ENCODE results near the gene NRXN2.

The NRXN2 gene

DNA sequence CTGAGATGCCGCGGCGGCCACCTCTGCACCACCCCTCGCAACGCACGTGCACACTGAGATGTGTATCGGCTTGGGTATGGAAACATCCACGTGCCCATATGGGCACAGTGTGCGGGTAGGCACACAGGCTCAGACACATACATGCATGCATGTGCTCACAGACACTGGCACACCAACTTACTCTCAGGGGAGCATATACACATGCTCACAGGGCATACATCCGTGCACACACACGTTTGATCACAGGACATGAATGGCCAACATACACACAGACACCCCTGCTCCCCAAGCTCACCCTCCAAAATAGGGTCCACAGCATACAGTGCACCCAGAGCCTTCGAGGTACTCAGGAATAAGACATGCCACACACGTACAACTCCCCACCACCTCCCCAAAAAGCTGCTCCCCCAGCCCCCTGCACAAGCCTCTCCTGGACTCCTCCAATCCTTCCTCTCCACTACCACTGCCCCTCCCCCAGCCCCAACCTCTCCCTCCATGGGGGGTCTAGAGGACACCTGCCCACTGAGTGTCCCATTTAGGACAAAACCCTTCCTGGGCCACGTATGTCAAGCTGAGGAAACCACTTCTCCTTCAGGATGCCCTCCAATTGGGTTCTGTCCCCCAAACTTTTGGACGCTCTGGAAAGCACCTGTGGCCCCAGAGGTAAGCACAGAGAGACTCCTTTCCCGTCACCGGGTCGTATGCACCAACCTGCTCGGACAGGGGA is 78.9 kb downstream of the NRXN2 start:
- no CpG with 5 or more reads among the region's 19 CpGs for WGBS (ENCODE audit: extremely low coverage, insufficient coverage, low lambda C conversion rate)
- peaks cover 38% of the 10 kb centered on the region for H3K27me3 ChIP-seq (ENCODE audit: insufficient read depth, low read length, poor library complexity)
- no peak overlapping the region for H3K18ac ChIP-seq (ENCODE audit: low read length)

DNA sequence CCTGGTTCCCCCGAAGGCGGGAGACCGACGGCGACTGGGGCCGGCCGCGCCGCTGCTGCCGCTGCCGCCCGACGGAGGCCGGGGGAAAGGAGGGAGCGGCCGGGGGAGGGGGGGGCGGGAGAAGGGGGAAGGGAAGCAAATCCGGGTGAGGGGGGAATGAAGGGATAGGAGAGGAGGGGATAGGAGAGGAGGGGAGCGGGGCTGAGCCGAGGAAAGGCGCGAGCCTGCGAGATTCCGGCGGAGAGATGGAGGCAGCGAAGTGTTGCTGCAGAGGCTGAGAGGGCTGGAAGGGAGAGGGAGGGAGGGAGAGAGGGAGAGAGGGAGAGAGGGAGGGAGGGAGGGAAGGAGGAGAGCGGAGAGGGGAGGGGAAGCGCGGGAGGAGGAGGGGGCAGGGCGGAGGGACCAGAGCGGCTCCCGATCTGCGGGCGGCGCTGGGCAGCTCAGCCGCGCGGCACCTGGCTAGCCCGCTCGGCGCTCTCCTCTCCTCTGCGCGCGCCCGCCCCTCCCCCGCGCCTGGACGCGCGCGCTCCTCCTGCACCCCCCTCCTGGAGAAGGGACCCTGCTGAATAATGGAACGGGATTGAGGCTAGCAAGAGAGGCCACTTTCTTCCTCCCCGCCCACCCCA is 79.6 kb downstream of the NRXN2 start:
- Histone ChIP-seq H2BK5ac (ENCODE audit: low read length) (no peak overlapping the region), H3K27ac (ENCODE audit: low read depth, low read length) (no peak overlapping the region), H3K4me3 (ENCODE audit: low read length) (no peak overlapping the region), H3K4me2 (ENCODE audit: low read length) (no peak overlapping the region), H4K8ac (ENCODE audit: low read depth, low read length) (no peak overlapping the region), H3K9ac (ENCODE audit: low read length) (no peak overlapping the region), H3K4me1 (ENCODE audit: control insufficient read depth, low read depth, low read length) (peaks cover 3% of the 10 kb centered on the region), H3K4ac (ENCODE audit: low read depth, low read length) (no peak overlapping the region), H3K18ac (ENCODE audit: low read length) (no peak overlapping the region), H3K56ac (ENCODE audit: low read length) (peak overlapping the region; percentile 67), H3K27me3 (ENCODE audit: insufficient read depth, low read length, poor library complexity) (peaks cover 38% of the 10 kb centered on the region), H3K79me1 (ENCODE audit: low read length) (no peaks in the 10 kb centered on the region), H3K79me2 (ENCODE audit: control insufficient read depth, insufficient read depth, low read length) (no peaks in the 10 kb centered on the region), H2BK15ac (replicated peaks; ENCODE audit: low read depth) (no peak overlapping the region), H4K5ac (ENCODE audit: low read length) (no peak overlapping the region), H2AK5ac (ENCODE audit: low read length) (no peak overlapping the region), H3K36me3 (ENCODE audit: control insufficient read depth, insufficient read depth, low read length) (no peaks in the 10 kb centered on the region), H2BK120ac (ENCODE audit: low read depth, low read length) (no peak overlapping the region), H3K23ac (ENCODE audit: low read length) (no peak overlapping the region)
- peak; percentile 81 for DNase-seq
- no CpG with 5 or more reads among the region's 53 CpGs for WGBS (ENCODE audit: extremely low coverage, insufficient coverage, low lambda C conversion rate)

More for the DNA sequence above, 78.9 kb downstream of the NRXN2 start:
- peaks cover 3% of the 10 kb centered on the region for H3K4me1 ChIP-seq (ENCODE audit: control insufficient read depth, low read depth, low read length)
- H3K23ac ChIP-seq (ENCODE audit: low read length) = no peak overlapping the region
- no peak overlapping the region for H2BK5ac ChIP-seq (ENCODE audit: low read length)
- peak overlapping the region; percentile 68 for H3K4me2 ChIP-seq (ENCODE audit: low read length)
- H2BK15ac ChIP-seq (replicated peaks; ENCODE audit: low read depth) = no peak overlapping the region
- no peak overlapping the region for H2BK120ac ChIP-seq (ENCODE audit: low read depth, low read length)
- H3K79me1 ChIP-seq (ENCODE audit: low read length) = no peaks in the 10 kb centered on the region
- H4K8ac ChIP-seq (ENCODE audit: low read depth, low read length) = no peak overlapping the region
- H4K5ac ChIP-seq (ENCODE audit: low read length) = no peak overlapping the region
- H3K4me3 ChIP-seq (ENCODE audit: low read length) = no peak overlapping the region
- no peak overlapping the region for H2AK5ac ChIP-seq (ENCODE audit: low read length)
- DNase-seq = no peak
- H3K79me2 ChIP-seq (ENCODE audit: control insufficient read depth, insufficient read depth, low read length) = no peaks in the 10 kb centered on the region
- no peak overlapping the region for H3K27ac ChIP-seq (ENCODE audit: low read depth, low read length)
- peak overlapping the region; percentile 54 for H3K56ac ChIP-seq (ENCODE audit: low read length)
- H3K36me3 ChIP-seq (ENCODE audit: control insufficient read depth, insufficient read depth, low read length) = no peaks in the 10 kb centered on the region
- no peak overlapping the region for H3K4ac ChIP-seq (ENCODE audit: low read depth, low read length)
- no peak overlapping the region for H3K9ac ChIP-seq (ENCODE audit: low read length)

DNA sequence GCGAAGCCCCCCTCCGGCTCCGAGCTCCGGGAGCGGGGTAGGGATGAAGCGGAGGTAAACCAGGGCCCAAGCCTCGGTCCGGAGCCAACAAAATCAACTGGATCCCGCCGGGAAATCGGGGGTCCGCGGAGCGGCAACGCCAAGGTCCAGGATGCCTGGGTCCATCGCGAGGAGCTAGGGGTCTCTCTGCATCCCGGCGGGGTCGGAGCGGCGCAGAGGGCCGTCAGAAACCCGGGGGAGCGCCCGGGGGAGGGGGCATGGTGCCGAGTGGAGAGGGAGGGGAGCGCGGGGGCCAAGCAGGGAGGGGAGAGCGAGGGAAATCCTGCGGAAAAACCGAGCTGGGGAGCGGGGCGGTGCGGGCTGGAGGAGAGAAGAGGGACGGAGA is 80.1 kb downstream of the NRXN2 start:
- H3K79me1 ChIP-seq (ENCODE audit: low read length) = no peaks in the 10 kb centered on the region
- no peaks in the 10 kb centered on the region for H3K36me3 ChIP-seq (ENCODE audit: control insufficient read depth, insufficient read depth, low read length)
- no CpG with 5 or more reads among the region's 36 CpGs for WGBS (ENCODE audit: extremely low coverage, insufficient coverage, low lambda C conversion rate)
- no peaks in the 10 kb centered on the region for H3K79me2 ChIP-seq (ENCODE audit: control insufficient read depth, insufficient read depth, low read length)
- no peak overlapping the region for H3K4me3 ChIP-seq (ENCODE audit: low read length)
- H3K56ac ChIP-seq (ENCODE audit: low read length) = peak overlapping the region; percentile 67
- peaks cover 3% of the 10 kb centered on the region for H3K4me1 ChIP-seq (ENCODE audit: control insufficient read depth, low read depth, low read length)
- H3K9ac ChIP-seq (ENCODE audit: low read length) = no peak overlapping the region
- H3K4ac ChIP-seq (ENCODE audit: low read depth, low read length) = no peak overlapping the region
- H3K4me2 ChIP-seq (ENCODE audit: low read length) = peak overlapping the region; percentile 56
- H2BK5ac ChIP-seq (ENCODE audit: low read length) = no peak overlapping the region
- H2BK15ac ChIP-seq (replicated peaks; ENCODE audit: low read depth) = no peak overlapping the region
- no peak overlapping the region for H3K18ac ChIP-seq (ENCODE audit: low read length)
- H3K27me3 ChIP-seq (ENCODE audit: insufficient read depth, low read length, poor library complexity) = peaks cover 38% of the 10 kb centered on the region
- H2BK120ac ChIP-seq (ENCODE audit: low read depth, low read length) = no peak overlapping the region
- H4K8ac ChIP-seq (ENCODE audit: low read depth, low read length) = no peak overlapping the region
- DNase-seq = no peak
- no peak overlapping the region for H3K27ac ChIP-seq (ENCODE audit: low read depth, low read length)
- H4K5ac ChIP-seq (ENCODE audit: low read length) = no peak overlapping the region
- no peak overlapping the region for H3K23ac ChIP-seq (ENCODE audit: low read length)
- no peak overlapping the region for H2AK5ac ChIP-seq (ENCODE audit: low read length)

DNA sequence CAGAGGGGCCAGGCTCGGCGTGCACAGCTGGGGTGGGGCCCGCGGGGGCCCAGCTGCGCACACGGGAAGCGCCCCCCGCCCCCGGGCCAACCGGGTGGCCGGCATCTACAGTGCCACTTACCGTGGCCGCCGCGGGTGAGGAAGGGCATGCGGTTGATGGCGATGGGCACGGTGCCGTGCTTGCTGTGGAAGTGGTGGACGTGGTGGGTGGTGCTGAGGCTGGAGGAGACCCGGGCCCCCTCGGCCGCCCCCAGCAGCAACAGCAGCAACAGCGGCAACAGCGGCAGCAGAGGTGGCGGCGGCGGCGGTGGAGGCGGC is 80.6 kb downstream of the NRXN2 start:
- Histone ChIP-seq H3K23ac (ENCODE audit: low read length) (no peak overlapping the region), H3K27me3 (ENCODE audit: insufficient read depth, low read length, poor library complexity) (peaks cover 38% of the 10 kb centered on the region), H3K79me1 (ENCODE audit: low read length) (no peaks in the 10 kb centered on the region), H2BK15ac (replicated peaks; ENCODE audit: low read depth) (no peak overlapping the region), H3K79me2 (ENCODE audit: control insufficient read depth, insufficient read depth, low read length) (no peaks in the 10 kb centered on the region), H3K4ac (ENCODE audit: low read depth, low read length) (no peak overlapping the region), H3K4me1 (ENCODE audit: control insufficient read depth, low read depth, low read length) (peaks cover 3% of the 10 kb centered on the region), H2BK5ac (ENCODE audit: low read length) (no peak overlapping the region), H2AK5ac (ENCODE audit: low read length) (no peak overlapping the region), H3K56ac (ENCODE audit: low read length) (no peak overlapping the region), H4K5ac (ENCODE audit: low read length) (no peak overlapping the region), H3K36me3 (ENCODE audit: control insufficient read depth, insufficient read depth, low read length) (no peaks in the 10 kb centered on the region), H3K18ac (ENCODE audit: low read length) (no peak overlapping the region), H3K27ac (ENCODE audit: low read depth, low read length) (no peak overlapping the region), H4K8ac (ENCODE audit: low read depth, low read length) (no peak overlapping the region), H3K9ac (ENCODE audit: low read length) (no peak overlapping the region), H3K4me3 (ENCODE audit: low read length) (no peak overlapping the region), H2BK120ac (ENCODE audit: low read depth, low read length) (no peak overlapping the region), H3K4me2 (ENCODE audit: low read length) (peak overlapping the region; percentile 13)
- no peak for DNase-seq
- WGBS (ENCODE audit: extremely low coverage, insufficient coverage, low lambda C conversion rate) = no CpG with 5 or more reads among the region's 30 CpGs

DNA sequence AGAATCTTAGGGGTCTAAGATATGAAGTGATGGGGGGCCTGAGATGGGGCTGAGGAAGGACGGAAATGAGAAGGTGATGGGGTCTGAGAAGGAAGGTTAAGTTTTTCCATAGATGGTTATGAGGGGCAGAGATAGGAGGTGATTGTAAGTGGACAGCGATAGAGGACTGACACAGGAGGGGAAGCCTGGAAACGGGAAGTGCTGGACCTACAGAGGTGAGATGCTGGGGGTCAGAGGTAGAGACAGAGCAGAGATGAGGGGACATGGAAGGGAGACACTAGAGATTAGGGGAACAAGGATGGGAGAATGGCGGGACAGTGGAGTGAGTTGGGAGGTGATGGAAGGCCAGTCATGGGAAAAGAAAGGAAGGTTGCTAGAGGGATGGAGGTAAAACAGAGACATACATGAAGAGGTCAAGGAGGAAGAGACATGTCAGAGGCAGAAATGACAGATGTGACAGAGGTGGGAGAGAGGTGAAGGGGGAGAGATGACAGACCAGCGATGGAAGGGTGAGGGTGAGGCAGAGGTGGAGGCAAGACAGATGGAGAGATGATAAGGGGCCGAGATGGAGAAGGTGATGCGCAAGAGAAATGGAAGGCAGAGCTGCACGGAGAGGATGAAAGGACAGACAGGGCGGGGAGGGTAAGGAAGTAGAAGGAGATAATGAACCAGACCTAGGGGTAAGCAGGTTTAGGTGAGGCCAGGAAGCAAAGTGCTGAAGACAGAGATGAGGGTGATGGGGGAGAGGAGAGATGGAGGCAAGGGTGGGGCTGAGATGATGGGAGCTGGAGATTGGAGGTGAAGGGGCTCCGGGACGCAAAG is 81.2 kb downstream of the NRXN2 start:
- Histone ChIP-seq H2BK5ac (ENCODE audit: low read length) (no peak overlapping the region), H3K18ac (ENCODE audit: low read length) (no peak overlapping the region), H3K4ac (ENCODE audit: low read depth, low read length) (no peak overlapping the region), H3K9ac (ENCODE audit: low read length) (no peak overlapping the region), H3K4me3 (ENCODE audit: low read length) (no peak overlapping the region), H2BK120ac (ENCODE audit: low read depth, low read length) (no peak overlapping the region), H3K79me2 (ENCODE audit: control insufficient read depth, insufficient read depth, low read length) (no peaks in the 10 kb centered on the region), H3K36me3 (ENCODE audit: control insufficient read depth, insufficient read depth, low read length) (no peaks in the 10 kb centered on the region), H4K5ac (ENCODE audit: low read length) (no peak overlapping the region), H3K4me1 (ENCODE audit: control insufficient read depth, low read depth, low read length) (peaks cover 3% of the 10 kb centered on the region), H3K27me3 (ENCODE audit: insufficient read depth, low read length, poor library complexity) (peaks cover 38% of the 10 kb centered on the region), H3K4me2 (ENCODE audit: low read length) (no peak overlapping the region), H3K79me1 (ENCODE audit: low read length) (no peaks in the 10 kb centered on the region), H4K8ac (ENCODE audit: low read depth, low read length) (no peak overlapping the region), H2BK15ac (replicated peaks; ENCODE audit: low read depth) (no peak overlapping the region), H2AK5ac (ENCODE audit: low read length) (no peak overlapping the region), H3K56ac (ENCODE audit: low read length) (no peak overlapping the region), H3K27ac (ENCODE audit: low read depth, low read length) (no peak overlapping the region), H3K23ac (ENCODE audit: low read length) (peak overlapping the region; percentile 15)
- DNase-seq = no peak
- WGBS (ENCODE audit: extremely low coverage, insufficient coverage, low lambda C conversion rate) = no CpG with 5 or more reads among the region's 11 CpGs

All from mesendoderm (in vitro differentiated cells).